Activated gamma-delta T cell (primary cell): Measurements from ENCODE around the gene FOXP1.
A peak's percentile ranks its signal among the peaks of the same experiment; 100 is the strongest.

Experiments
- DNase-seq: peaks from one replicate; lab custom pipeline; 2025; lab: John Stamatoyannopoulos, UW

The FOXP1 gene

DNA sequence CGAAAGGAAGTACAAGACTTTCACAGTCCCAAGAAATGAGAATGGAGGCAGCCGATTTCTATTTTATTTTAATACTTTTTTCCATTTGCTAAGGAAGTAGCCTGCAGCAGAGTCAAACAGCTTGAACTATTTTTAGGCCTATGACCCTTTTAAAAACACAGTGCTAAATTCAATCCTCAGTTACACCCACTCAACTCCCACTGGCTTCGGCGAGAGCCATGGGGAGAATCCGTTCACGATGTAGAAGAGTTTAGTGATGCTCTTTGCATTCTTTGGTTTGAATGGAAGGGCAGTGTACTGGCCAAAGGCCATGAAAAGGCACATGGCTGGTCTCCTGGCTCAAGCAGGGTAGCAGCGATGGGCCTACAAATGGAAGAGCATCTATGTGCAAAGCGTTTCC lies 343.5 kb downstream of the FOXP1 start:
- DNase-seq: no peak

DNA sequence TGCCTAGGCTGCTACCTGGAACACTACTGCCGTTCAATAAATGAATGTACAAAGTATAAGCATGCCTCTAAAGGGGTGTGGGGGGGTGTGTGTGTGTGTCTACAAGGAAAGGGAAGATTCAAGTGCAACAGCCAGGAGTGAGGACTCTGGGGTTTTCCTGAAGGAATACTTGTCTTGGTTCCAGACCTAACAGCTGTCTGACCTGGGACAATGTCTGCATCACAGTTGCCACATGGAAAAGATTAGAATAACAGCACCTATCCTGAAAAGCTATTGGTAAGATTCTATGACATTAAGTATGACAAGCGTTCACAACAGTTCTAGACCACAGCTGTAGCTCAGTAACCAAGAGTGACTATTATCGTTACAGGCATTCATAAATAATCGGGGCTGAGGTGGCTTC lies 345.2 kb downstream of the FOXP1 start:
- no peak for DNase-seq

DNA sequence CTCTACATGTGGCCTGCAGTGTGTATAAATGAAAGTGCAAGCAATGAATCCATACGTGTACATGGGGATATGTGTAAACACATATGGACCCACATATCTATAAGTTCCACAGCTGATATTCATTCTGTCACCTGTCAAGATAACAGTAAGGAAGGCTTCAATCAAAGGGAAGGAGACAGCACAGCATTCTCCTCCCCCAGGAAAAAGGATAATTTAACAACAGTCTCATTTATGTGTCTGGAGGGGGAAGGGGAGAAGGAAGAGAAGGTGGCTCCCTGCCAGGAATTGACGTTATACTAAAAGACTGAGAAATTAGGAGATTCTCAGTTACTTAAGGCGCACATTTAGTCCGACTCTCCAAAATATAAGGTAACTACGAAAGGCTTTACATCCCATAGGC lies 345.9 kb downstream of the FOXP1 start:
- no peak for DNase-seq

DNA sequence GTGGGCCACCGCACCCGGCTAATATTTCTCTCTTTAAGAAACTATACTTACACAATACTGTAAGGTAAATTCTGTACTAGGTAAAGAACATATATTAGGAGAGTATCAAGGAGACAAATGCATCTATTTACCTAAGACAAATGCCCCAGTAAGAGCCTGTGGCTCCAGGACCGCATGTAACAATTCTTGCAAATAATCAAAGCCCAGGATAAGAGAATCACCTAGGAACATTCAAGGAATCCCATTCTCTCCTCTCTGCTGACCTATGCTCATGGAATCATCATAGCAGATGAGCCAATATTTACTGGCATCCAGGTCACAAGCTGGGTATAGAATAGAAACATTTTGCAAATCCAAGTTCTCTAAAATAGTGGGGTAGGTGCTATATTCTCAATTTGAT lies 347.7 kb downstream of the FOXP1 start:
- DNase-seq: no peak

DNA sequence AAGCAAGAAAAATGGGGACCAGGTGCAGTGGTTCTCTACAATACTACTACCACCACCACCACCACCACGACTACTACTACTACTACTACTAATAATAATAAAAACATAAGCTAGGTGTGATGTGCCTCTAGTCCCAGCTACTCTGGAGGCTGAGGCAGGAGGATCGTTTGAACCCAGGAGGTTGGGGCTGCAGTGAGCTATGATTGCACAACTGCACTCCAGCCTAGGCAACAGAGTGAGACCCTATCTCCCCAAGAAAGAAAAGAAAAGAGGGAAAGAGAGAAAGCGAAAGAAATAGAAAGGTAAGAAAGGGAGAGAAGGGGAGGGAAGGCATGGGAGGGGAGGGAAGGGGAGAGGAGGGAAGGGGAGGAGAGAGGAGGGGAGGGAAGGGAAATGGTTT lies 350.6 kb downstream of the FOXP1 start:
- DNase-seq: no peak

DNA sequence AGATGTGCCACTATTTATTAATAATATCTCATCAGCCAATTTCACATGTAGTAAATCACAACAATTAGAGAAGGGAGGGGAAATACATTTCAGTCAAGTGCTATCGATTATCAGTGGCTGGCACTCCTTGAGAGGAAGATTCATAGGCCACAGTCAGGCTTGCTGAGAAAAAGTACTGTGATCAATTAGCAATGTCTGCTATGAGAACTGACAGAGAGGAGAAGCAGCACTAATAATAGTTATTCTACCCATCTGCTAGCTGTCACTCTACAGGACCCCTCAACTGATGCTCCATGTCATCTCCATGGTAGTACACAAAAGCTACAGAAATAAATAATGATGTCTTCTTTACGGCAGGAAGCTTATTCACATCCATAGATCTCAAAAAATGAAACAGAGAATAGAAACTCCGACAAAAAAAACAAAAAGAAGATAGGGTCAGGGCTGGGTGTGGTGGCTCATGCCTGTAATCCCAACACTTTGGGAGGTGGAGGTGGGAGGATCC lies 351.3 kb downstream of the FOXP1 start:
- no peak for DNase-seq

DNA sequence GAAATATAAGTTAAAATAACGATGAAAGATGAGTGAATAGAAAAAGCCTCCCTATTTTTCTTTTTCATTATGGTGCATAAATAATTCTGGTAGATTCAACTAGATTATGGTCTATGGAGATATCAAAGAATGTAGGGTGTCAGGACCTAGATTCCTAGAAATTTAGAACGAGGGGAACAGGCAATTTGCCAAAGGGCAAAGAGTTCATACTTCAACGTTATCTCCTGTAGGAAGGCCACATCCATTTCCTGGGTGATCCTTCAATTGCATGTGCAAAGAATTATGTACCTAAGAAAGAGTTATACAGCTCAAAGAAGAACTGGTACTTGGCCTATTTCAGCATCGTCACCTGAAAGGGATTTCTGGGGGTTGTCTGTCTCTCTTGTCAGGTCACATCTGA lies 351.8 kb downstream of the FOXP1 start:
- no peak for DNase-seq

DNA sequence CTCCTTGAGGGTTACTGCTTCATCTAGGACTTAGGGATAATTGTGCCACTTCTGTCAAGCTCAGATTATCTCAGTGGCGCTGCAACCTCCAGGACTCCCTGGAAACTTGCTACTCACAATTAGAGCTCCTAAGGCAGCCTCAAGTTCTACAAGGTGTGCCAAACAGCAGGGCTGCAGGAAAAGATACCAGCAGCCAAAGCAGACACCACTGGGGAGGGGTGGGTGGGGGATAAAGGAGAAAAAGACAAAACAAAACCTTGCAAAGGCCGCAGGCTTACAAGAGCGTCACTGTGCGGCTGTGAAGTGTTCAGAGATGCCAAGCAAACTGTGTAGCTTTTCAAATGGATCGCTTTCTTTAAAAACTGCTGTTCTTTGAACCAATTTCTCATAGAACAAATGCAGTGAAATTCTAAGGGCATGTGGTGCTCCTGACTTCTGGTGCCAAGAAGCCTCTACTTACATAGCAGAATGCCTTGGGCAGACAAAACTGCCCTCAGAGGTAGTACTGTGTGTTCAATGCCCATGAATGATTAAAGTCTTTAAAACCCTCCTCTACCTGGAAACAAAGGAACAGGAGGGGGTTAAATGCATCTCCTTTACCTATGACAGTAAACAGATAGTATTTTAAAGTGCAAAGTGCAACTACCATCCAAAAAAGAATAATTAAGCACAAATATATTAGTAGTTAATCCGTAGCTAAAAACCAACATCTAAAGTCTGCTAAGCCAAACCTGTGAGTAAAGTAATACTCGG lies 353.4 kb downstream of the FOXP1 start:
- no peak for DNase-seq

DNA sequence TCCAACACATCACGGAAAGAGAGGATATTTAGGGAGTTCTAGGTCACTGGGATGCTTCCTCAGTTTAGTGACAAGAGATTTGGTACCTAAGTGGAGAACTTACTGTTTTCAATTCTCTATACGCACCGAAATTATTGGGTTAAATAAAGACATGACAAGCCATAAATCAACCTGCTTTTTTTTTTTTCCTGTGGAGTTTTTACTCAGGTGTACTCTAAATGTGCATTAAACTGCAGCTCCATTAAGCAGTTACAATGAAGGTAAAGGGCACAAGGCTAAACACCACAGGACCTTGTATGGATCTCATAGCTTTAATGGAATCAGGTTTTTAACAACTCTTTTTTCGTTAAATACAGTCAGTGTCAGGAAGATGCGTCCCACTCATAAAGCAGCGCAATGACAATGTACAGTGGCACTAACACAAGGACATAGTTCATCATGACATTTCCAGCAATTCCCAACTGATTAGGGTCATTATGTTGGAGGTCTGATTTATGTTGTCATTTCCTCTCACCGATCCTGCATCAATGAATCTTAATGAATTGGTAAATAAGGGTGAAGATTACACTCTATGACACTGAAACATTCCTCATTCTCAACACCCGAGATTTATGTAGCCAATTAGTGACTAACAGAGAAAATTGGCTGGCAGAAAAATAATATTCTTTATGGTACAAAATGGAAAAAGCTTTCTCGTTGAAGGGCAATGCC lies 355.2 kb downstream of the FOXP1 start:
- DNase-seq: no peak

DNA sequence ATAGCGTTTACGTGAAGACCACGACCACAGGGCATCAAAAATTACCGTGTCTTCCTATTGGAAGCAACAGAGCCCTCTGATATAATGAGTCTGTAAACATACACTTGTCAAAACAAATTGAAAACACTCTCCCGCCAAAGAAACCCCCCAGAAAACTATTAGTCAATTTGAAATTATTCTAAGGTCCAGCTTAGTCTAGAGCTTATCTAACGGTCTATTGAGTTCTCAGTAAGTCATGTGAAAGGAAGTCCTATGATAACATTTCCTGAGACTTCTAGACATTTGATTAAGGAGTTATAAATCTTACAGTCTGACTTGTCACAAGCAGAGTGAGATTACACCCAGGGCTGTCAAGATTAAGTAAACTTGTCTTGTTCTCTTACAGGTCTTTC lies 356.3 kb downstream of the FOXP1 start:
- no peak for DNase-seq

DNA sequence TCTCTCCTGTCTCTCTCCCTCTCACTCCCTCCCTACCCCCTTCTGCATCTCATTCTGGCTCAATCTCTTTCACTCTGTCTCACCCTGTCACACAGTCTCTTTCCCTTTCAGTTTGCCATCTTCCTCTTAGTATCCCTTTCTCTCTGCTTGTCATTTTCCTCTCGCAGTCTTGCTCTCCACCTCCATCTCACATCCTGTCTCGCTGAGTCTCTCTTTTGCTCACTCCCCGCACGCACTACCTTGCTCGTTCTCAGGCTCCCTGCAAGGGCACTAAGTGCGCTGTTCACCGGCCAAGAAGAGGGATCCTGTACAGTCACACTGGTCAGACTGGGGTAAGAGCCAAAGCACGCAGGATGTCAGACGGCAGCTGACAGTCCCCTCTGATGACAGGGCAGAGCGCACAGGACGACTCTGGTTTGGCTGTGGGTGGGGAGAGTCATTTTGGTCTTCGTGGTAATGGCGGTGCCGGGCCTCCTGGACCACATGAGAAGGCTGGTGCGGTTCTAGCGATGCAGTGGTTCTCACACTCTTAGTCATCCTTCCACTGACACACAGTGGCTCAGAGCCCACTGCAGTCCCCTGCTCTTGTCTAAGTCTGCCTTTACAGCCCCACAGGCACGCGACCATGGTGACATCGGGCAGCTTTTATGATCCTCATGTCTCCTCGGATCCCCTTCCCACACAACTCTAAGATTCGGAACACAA lies 356.8 kb downstream of the FOXP1 start:
- DNase-seq: peak; percentile 14

DNA sequence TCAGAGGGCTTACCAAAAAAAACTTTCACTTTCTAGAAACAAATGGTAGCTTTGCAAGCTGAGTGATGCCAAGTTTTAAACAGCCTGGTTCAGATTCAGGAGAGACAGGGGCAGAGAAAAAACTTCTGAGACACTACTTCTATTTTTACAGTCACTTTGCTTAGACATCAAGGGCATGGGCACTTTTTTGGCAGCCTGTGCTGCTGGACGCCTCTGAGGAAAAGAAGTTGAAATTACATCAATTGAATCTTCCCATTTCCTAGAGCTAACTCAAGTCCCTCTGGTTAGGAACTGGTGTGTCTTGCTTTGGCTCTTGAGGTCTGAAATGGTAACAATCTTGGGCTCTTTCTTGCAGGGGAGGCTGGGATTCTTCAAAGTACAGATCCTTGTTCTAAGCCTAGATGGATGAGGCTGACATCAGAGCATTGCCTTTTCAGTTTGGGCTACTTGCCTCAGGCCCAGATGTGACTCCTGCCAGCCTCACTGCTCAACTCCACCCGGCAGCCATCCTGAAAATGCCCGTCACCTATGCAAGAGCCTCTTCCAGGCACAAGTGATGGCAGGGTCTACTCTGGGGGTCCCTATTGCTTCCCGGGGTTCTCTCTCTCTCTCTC lies 357.5 kb downstream of the FOXP1 start:
- DNase-seq: no peak

DNA sequence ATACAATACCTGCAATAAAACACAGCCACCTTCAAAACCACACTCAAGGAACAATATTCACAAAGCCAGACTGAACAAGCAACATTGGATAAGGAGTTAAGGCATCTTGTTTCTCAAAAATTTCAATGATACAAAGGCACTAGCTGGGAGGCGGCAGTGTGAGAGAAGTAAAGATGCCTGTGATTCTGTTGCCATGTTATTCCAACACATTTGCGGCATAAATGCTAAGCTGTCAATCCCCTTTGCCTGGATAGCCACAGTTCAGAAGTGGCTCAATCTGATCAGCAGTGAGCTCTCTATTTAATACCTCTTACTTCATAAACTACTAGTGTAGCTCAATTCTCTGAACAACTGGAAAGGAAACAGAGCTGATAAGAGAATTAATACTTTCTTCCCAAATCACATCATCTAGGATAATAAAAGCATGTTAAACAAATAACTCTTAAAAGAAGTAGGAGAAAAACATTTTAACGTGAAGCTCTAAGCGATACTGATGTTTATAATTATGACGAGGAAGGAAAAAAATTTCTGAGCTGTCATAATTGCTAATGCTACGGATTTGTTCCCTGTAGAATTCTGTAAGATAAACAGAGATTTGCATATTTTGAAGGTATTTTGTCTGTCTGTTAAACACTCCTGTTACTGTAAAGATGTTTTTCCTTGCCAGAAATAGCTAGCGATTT lies 358.4 kb downstream of the FOXP1 start:
- DNase-seq: no peak

DNA sequence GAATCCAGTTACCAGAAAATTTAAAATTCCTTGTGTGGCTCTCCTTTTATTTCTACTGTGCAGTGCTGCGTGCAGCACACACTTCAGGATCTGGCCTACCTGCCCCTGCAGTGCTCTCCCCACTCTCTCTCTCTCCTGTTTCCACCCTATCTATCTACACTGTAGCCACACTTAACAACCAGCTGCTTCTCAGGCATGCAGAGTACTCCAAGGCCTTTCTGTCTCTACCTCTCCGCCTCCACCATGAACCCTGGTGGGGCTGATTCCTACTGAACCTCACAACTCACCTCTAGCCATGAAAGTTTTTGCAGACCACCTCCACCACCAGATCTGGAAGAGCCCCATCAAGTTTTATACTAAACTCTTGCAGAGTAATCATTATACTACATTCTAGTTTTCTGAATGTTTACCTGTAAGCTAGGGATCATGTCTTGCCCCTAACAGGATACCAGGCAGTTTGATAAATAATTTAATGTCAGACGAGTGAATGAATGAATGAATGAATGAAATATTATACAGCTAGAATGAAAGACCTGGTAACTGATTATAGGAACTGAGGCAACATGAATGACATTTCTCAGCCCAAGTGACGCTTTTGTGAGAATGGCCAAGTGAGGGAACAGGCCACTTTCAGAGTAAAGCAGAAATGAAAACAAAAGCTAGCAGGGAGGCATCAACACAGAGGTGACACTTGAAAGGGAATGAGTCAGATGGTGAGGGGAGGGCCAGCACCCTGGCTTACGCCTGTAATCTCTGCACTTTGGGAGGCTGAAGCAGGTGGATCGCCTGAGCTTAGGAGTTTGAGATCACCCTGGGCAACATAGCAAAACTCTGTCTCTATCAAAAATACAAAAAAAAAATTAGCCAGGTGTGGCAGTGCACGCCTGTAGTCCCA lies 363.5 kb downstream of the FOXP1 start:
- no peak for DNase-seq

DNA sequence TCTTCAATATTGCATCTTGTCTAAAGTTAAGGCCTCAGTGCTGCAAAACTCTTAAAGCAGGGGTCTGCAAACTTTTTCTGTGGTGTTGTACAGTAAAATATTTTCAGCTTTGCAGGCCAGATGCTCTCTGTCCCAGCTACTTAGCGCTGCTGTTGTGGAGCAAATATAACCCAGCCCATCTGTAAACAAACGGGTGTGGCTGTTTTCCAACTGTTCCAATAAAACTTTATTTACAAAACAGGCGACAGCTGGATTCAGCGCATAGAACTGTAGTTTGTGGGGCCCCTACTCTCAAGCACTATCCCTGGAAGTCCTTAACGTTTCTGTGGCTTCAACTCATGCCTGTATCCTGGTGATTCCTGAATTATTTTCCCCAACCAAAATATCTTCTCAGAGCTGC lies 365.0 kb downstream of the FOXP1 start:
- no peak for DNase-seq

DNA sequence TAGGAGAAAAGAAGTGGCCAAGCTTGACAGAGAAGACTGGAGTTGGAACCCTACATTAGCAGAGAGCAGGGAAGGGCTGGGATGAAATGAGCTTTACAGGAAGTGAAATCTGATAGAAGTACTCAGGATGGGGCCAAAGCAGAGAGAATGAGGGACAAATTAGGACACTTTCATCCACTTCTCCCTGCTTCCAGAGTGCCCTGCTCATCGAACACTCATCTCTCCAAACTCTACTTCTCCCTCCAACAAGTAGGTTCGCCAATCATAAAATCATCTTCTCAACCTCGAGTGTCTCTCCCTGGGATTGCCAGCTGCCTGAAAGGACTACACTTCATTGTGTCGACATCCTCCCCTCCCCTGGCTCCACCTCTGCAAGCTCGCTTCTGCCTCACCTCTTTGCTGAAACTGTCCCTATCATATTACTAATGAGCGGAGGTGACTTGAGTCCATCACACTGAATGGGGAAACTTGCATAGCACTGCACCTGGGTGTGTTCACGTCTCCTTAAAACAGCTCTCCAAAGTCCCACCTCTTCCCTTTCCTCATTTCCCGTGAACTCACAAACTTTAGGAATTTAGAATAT lies 365.8 kb downstream of the FOXP1 start:
- DNase-seq: no peak

DNA sequence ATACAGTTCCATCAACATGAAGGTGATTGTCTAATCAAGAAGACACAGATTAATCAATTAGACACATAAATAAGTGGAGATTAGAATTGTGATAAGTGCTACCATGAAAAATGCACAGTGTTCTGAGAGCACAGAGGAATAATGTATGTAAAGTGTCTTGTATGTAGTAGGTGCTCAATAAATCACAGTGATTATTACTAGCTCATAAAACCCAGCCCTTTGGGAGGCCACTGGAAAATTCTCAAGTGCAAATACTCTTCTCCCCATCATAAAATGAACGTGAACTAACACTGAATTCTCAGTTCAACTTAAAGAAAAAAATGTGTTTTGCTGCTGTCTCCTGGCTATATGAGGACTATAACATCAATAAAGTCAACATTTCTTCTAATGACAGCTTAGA lies 368.2 kb downstream of the FOXP1 start:
- DNase-seq: no peak

DNA sequence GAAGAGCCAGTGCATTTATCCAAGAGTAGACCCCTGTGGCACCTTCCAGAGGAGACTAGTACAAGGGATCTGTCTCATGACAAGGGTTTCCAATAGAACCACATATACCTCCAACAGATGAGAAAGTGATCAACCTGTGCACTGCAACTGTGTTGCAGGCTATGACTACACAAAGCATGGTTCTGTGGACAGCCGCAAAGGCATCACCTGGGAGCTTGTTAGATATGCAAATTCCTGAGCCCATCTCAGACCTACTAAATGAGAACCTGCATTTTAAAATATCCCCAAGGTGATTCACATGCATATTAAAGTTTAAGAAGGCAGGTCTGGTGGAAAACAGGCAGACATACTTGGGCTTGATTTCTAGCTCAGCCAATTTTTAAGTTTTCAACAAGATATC lies 368.7 kb downstream of the FOXP1 start:
- no peak for DNase-seq

DNA sequence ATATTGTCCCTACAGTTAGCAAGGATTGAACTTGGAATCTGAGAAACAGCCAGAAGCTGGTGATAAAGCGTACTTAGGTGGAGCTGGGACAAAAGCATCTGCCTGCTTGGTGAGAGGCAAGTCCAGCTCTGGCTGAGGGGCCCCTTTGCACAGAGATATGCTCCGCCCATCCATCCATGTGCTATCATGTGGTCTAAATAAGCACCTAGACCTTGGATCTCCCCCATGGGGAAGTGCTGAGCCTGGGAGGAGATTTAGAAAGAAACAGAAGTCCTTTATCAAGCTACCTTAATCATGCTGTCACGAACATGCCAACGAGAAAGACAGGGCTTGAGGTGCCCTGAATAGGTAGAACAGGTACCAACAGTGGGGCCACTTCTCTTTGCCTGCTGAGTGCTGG lies 369.5 kb downstream of the FOXP1 start:
- no peak for DNase-seq

DNA sequence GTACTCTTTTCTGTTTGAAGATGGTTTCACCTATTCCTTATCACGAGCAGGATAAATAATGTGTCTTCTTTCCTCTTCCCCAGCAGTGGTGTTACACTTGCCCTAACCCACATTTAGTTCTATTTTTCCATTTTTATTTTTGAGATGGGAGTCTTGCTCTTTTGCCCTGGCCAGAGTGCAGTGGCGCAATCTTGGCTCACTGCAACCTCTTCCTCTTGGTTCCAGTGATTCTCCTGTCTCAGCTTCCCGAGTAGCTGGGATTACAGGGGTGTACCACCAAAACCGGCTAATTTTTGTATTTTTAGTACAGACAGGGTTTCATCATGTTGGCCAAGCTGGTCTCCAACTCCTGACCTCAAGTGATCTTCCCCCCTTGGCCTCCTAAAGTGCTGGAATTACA lies 372.4 kb downstream of the FOXP1 start:
- no peak for DNase-seq
